Fibroblast of skin of right biceps (primary cell): Measurements from ENCODE around the gene LRRTM4.
"Not testable (repeated sequence)": the region's sequence is repeated elsewhere in the genome, so short reads cannot be mapped to it uniquely, and the experiment has no call there.

Source experiments
- DNase-seq: peaks from one replicate; pipeline ENCODE4 v3.0.0-alpha.2; 2013

LRRTM4 gene

DNA sequence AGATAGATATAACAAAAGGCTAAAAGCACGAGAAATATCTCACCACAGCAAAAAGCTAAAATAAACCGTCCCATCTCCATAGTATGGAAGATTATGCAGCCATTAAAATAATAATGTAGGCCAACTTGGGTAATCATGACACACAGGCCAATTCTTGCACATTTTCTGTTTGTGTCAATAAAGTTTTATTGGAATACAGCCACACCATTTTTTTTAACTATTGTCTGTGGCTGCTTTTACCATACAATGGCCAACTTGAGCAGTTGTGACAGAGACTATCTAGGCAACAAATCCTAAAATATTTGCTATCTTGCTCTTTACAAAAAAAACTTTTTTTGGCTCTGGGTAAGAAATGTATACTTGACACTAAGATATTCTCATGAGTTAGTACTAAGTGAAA is 212.5 kb downstream of the LRRTM4 start:
- DNase-seq, result no peak

DNA sequence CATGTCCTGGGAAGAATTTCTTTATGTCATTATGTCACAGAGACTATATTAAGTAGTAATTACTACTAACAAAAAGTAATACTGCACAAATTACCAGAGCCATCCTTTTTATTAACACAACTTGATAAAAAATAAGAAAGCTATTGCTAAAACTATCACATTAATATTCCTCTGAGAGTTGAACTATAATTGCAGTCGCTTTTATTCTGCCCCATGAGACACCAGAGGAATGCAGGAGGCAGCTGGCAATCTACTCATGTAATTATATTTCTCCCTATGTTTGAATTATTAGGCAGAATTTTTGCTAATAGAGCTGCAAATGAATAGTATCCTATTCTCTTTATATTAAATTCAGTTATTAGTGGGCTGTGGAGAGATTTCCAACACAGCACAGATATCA is 220.7 kb downstream of the LRRTM4 start:
- DNase-seq, result no peak

DNA sequence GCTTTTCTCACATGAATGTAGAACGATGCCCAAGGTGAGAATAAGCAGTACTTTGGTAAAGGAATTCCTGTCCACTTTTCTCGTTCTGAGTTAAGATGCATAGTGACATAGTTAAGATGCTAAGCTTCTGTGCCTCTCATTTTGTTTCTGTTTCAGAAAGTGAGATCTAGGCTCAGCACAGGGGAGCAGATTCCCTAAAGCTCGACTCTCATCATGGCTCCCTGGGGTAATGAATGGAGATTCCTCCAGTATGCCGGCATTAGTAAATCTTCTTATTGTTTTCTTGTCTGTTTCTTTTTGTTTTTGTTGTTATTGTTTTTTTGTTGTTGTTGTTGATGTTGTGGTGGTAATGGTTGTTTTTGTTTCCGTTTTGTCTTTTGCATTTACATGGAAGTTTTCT is 225.4 kb downstream of the LRRTM4 start:
- DNase-seq, result no peak

DNA sequence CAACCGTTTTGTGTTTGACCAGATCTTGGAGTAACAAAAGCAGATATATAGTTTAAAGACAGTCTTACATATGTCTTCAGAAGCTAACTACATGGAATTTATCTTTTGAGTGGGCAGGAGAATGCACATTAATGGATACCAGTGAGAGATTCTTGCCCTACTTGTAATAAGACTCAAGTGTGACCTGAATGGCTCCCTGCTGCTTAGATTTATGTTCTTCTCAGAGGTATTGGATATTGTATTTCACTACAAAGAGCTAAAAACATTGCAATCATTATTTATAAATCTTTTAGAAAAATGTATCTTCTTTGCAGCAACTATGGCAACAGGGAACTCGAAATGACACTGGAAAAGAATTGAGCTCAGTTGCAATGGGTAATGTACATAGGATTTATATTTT is 227.7 kb downstream of the LRRTM4 start:
- DNase-seq, result no peak

DNA sequence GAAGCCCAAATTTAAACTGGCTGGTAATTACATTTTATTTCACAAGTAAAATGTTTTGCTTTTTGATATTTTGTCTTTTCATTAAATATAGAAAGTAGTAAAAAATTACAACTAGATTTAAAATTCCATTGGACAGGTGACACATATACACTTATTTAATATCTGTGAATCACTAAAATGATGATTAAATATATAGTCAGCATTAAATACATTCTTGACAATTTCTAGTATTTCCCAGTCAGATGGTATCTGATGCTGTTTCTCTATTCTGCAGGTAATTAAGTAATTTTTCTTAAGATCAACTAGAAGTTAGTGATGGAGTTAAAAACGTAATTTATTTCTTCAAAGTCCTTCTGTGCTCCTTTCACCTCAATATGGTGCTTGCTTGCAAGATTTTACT is 237.8 kb downstream of the LRRTM4 start:
- DNase-seq, result no peak

DNA sequence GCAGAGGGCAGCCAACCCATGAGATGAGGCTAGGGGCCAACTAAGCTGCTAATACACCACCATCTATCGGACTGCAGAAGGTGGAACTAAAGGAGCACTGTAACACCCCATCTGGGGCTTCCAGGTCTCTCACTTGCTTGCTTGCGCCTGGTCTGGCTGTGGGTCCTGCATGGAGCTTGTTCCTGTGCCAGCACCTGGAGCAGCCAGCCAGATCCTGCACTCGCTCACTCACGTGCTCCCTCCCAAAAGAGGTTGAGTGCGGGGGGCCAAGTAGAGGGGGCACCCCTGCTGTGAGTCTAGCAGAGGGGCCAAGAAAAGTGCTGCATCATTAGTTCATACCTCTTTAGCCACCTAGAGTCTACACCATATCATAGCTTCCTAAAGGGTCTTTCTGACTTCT is 250.9 kb downstream of the LRRTM4 start:
- no peak for DNase-seq

DNA sequence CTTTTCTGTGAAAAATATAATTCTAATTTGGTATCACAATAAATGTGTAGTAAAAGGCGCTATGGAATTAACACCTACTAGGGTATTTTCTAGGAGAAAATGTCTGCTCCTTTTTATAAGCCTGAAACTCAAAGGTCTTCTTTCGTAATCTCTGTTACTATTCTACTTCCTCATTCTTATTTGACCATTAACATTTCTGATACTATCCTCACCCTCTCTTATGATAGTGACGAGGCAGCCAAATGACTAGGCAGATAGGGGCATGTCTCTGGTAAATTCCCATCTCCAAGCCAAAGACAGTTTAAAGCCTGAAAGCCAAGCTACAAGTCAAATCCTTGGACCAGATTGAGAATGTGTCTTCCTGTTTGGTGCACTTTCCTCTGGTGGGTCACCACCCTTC is 251.7 kb downstream of the LRRTM4 start:
- DNase-seq, result no peak

DNA sequence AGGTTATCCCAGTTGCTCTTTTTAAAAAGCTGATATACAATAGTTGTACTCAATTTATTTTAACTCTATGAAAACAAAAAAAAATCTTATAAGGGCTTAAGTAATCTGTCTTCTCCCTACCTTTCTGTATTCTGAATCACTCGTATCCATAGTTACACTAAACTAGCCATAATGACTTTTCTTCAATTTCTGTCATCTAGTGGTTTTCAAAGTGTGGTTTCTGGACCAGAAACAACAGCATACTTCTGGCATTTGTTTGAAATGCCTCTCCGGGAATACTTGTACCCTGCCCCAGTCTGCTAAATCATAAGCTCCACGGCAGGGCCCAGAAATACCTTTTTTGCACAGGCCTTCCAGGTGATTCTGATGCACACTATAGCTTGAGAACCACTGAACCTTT is 253.6 kb downstream of the LRRTM4 start:
- DNase-seq, result no peak

DNA sequence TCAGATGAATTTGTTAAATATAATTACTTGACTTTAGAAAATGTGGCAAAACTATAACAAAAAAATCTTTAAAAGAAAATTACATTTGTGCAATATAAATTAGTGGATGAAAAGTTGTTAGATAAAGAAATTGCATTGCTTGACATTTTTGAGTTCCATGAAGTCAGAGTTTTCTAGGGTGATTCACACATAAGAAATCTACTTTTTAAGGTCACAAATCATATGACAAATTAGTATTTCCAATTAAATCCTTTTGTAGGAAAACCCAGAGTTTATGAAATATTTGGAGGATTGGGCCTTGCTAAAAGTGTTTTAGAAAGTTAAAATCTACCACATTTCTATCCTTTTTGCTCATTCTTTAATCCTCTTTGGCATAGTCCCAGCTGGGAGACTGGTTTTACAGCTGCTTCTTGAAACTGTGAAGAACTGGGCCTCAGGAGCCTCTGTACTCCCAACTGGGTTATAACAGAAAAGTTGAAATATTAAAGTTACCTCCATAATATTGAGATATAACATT is 289.2 kb downstream of the LRRTM4 start:
- no peak for DNase-seq

DNA sequence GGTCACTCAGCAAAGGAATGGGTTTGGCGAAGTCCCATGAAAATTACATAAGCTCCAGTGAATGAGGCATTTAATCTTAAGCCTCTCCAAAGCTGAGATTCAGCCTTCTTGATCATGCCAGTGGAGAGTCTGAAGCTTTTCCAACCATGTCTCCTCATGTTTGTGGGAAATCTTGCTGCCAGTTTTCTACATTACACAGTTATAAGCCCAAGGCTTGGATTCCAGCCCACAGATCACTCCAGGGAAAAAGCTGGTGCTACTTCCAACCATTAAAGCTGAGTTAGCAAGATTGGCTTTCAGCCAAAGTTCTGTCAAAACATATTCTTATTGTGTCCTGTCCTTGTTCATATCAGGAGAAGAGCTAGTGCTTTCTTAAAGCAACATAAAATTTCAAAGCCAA is 293.8 kb downstream of the LRRTM4 start:
- DNase-seq, result no peak

DNA sequence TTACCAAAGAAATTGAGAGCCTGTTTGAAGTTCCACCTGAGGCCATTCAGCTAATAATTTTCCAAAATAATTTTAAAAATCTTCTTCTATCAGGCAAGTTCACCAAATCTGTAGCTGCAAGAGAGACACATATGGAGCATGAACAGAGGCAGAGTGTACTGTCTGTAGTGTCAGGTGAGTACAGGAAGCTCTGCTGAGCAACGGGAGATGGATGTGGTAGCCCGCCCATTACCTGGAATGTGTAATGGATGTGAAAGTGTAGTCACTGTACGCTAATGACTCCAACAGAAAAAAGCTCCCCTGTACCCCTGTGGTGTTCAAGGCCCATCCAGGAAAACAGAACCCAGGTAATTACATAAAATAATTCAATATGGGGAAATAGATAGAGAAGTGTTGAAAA is 311.5 kb downstream of the LRRTM4 start:
- no peak for DNase-seq

DNA sequence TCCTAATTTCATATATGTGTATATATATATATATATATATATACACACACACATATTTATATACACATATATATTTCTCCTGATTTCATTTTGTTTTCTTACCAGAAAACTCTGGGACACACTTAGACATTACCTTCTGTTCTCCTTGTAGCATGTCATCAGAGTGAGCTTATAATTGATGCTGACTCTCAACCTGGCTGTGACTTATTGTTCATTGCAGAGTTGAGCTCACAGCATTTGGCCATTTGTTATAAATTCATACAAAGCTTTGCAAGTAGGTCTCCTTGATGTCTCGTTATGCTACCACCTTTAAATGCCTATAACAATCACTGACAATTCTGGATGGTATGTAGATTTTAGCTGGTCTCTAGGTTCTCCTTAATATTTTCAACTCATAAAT is 314.8 kb downstream of the LRRTM4 start:
- DNase-seq, result no peak

DNA sequence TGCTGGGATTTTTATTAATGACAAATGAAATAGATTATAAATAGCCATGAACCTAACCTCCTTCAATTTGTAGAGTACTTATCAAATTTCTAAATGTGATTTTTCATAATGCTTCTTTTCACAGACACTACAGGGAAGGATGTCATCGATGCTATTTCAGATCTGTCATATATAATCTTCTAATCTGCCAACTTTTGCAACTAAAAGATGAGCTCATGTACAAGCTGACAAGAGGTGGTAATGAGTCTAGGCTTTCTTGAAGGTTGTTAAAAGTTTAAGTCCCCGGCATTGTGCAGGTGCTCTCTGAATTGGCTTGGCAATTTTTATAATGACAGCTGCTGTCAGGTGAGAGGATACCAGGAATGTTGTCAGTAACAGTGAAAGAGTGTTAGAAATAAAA is 320.4 kb downstream of the LRRTM4 start:
- DNase-seq, result no peak

DNA sequence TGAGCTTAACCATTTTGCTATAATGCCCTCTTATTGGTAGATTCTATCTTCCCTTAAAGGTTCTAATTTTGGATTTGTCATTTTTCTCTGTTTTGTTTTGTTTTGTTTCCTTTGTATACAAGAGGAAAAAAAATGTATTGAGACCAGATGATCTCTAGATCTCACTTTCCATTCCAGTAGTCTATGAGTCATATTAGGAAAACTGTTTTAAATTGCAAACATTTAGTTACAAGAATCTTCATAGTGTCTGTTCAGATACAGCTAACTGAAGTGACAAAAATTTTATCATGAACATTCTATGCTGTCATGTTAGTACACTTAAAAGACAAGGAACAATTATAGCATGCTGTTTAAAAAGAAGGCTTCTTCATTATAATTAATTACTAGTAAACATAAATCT is 322.8 kb downstream of the LRRTM4 start:
- no peak for DNase-seq

DNA sequence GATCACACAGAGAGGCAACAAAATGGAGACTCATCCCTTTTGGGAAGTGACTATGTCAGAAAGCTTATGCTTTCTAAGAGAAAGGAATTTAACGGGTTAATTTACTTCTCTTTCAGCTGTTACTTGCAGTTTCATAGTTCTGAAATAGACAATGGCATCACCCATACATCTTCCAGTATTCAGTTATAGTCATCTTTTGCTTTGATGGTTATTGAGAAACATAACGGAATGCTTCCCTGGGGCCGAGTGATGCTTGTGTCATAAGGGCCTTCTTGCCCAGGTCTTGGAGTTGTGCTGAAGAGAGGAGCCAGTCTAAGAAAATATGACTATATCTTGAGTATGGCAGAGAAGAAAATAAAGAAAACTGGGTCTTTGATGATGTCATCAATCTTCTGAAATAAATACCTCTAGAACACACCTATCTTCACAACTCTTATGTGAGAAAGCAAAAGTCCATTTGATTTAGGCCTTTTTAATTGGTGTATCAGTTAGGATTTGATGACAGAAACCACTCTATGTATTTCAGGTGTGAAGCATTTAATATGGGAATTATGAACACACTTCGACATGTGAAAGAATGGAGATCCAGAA is 328.2 kb downstream of the LRRTM4 start:
- no peak for DNase-seq

DNA sequence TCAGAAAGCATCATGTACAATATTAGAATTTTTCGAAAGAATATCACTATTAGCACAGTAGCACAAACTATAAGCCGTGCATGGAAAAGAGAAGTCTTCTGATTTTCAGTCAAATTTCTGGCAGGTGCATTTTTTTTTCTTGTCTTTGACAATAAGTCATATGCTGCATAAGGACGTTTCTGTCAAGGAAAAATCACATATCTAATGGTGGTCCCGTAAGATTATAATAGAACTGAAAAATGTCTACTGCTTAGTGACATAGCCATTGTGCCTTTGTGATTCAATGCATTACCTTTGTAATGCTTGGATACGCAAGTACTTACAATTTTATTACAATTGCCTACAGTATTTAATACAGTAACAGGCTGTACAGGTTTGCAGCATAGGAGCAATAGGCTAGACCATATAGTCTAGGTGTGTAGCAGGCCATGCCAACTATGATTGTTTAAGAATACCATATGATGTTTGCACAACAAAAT is 329.3 kb downstream of the LRRTM4 start:
- no peak for DNase-seq

DNA sequence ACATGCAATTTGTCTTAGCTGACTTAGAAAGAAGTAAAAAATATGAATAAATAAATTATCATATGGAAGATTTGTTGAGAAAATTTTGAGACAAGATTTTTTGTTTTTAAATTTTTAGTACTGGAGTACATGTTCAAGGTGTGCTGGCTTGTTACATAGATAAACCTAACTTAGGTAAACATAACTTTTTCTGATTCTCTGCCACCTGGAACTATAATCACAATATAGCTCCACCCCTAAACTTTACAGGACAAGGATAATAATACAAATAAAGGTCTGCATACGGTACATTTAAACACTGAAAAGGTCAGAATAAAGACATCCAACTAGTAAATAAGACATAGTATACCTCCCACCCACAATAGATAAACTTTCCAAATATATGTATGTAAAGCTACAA is 330.5 kb downstream of the LRRTM4 start:
- no peak for DNase-seq

DNA sequence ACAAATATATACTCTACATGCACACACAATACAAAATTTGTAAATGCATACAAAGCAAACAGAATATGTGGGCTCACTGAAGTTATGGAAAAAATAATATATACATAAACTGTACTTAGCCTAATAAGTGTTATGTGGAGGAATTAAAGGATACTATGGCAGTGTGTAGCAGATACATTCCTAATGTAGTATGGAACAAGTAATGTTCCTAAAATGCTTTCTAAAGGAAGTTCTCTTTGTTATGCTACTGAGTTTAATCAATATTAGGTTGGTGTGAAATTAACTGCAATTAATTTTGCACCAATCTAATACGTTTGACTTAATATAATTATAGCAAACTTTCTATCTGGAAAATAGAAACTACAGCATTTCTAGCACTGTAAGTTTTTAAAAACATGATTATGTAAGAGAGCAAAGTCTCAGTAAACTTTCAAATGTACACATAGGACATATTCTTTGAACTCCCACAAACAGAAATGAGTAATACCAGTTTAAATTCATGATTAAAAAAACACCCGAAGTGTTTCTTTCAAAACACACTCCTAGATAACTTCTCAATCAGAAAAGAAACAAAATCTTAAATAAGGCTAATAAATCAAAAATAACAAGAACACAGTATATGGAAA is 331.3 kb downstream of the LRRTM4 start:
- no peak for DNase-seq

DNA sequence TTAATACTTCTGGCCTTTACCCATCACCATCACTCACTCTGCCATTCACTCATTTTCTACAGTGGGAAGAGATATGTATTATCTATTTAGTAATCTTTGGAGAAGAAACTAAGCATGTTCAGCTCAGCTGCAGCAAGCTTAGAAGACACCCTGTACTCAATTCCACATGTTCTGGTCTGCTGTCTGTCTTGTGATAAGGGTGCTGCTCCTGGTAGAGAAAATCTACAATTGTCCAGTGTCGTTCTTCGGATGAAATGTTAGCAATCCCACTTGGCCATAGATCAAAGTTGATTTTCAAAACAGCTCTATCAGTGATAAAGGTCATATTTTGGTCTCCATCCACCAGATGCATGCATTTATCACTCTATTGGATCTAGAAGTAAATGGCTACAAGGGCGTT is 337.1 kb downstream of the LRRTM4 start:
- no peak for DNase-seq

DNA sequence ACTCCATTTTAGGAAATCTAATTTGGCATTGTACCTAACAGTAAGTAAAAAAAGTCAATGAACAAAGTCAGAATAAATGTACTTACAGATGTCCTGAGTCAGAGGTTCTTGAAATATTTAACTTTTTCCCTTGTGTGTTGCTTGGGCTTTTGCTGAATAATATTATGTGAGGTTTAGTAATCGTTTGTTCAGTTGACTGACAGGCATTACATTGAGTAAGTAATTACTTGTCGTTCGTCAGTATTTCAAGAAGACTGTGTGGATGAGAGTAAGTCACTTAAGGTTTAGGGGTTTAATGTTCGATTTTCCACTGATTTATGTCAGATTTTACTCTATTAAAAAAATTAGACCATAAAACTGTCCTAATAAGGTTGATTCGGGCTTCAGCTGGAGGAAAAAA is 342.9 kb downstream of the LRRTM4 start:
- DNase-seq, result no peak

DNA sequence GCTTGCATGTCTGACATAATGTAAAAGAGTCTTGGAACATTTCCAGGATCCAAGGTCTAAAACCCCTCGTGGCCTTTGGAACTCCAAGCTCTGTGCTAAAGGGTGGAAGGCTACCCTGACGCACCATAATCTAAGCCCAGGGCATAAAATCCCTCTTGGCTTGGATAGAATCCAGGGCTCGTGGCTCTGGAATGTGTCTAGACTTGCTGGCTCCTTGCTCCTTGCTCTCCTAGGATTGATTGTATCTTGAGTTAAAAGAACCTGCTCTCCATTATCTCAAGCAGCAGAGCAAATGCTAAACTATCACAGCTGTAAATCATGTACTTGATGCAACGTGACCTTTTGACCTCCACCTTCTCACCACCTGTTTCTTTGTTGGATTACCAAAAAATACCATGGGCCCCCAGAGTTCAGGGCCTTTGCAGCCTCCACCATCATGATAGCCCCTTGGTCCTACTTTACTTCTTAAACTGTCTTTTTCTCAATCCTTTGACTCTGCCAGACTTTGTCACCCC is 346.9 kb downstream of the LRRTM4 start:
- DNase-seq, result not testable (repeated sequence)

DNA sequence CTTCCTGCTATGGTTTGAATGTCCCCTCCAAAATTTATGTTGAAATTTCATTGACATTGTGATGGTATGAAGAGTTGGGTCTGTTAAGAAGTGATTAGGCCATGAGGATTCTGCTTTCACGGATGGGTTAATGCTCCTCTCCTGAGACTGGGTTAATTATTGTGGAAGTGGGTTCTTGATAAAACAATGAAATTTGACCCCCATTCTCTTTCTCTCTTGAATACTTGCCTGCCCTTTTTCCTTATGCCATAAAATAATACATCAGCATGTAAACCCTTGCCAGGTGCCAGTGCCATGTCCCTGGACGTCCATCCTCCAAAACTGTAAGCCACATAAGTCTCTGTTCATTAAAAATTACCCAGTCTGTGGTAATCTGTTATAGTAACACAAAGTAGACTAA is 352.8 kb downstream of the LRRTM4 start:
- no peak for DNase-seq

DNA sequence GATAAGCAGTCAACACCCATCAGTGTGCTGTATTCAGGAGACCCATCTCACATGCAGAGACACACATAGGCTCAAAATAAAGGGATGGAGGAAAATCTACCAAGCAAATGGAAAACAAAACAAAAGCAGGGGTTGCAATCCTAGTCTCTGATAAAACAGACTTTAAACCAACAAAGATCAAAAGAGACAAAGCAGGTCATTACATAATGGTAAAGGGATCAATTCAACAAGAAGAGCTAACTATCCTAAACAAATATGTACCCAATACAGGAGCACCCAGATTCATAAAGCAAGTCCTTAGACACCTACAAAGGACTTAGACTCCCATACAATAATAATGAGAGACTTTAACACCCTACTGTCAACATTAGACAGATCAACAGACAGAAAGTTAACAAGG is 358.2 kb downstream of the LRRTM4 start:
- not testable (repeated sequence) for DNase-seq

DNA sequence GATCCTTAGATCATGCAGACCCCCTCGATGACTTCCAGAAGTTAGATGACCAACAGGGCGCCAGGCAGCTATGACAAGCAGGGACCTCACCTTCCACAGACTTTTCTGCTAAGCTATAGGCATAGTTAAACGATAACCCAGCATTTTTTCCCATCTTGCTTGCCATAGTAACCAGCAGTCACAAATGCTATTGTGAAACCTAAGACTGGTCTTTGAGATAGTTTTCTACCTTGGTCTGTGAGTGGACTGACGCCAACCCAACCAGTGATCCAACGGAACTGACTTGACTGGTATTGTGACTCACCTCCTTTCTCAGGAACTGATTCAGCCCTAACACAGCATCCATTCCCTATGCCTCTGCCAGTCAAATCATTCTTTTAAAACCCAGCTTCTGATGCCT is 361.2 kb downstream of the LRRTM4 start:
- no peak for DNase-seq

DNA sequence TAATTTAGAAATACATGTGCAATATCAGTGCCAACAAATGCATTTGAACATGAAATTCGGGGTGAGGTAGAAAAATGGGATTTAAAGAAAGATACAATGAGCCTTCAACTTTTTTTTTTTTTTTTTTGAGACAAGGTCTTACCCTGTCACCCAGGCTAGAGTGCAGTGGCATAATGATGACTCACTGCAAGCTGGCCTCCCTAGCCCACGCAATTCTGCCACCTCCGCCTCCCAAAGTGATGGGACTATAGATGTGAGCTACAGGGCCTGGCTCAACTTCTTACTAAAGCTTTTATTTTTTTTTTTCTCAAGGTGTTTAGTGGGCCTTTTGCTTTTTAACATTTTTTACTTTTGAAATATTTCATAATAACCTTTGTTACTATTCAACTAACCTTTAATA is 365.6 kb downstream of the LRRTM4 start:
- no peak for DNase-seq
